ENCODE results near the gene SHH. TPM values are rescaled to one million over a fixed set of nuclear protein-coding genes. Genes with fewer than 3 reads are reported as not detected.

The SHH gene
- total and polyA plus RNA-seq, 2 donors (not counting 3 experiments of a cell fraction or from before 2014, with no cell fraction given) = not detected

- H3K27ac ChIP-seq (ENCODE audit: insufficient read depth, low read depth, low read length) = no peak overlapping the region
- no peaks in the 10 kb centered on the region for H3K27me3 ChIP-seq (ENCODE audit: control insufficient read depth in 2 of 2, insufficient read depth in 2 of 2, low read length in 2 of 2)
- no peaks in the 10 kb centered on the region for H3K9me3 ChIP-seq (replicated peaks; ENCODE audit: control insufficient read depth, insufficient read depth, low read length)
- BruUV-seq (replicated peaks) = no TSS peak
- ChIA-PET POLR2A (no interaction called here), CTCF (interaction anchor here (1.6 to 9.8 kb wide), 4 partner anchors 10 to 386 kb away, joined by 4 to 323 read pairs (median 9); no protein-coding TSS in a partner anchor)
- H3K9me1 ChIP-seq (replicated peaks; ENCODE audit: control insufficient read depth, extremely low read depth, insufficient read depth, low read length) = no peaks in the 10 kb centered on the region
- peaks cover 2% of the 10 kb centered on the region for H4K20me1 ChIP-seq (replicated peaks; ENCODE audit: control insufficient read depth, extremely low read depth, insufficient read depth, low read length)
- dilution Hi-C loops (cut with MboI; ENCODE audit: extremely low pct_ligation_motif_present, low sequenced_read_pairs) = no loop called here
- no peak overlapping the region for H3K9ac ChIP-seq (replicated peaks; ENCODE audit: extremely low read depth, insufficient read depth, low read length)
- H3K4me2 ChIP-seq (ENCODE audit: insufficient read depth, low read length) = no peak overlapping the region
- FAIRE-seq (no peak), DNase-seq (ENCODE audit: low read depth, low spot score) (no peak)
- no peak overlapping the region for H2AFZ ChIP-seq (ENCODE audit: low read depth, low read length)
- TF ChIP-seq POLR2A (IDR thresholded peaks at IDR 0.05; ENCODE audit: low read depth, low read length) = no peak
- TF ChIP-seq MAX (IDR thresholded peaks at IDR 0.05; ENCODE audit: insufficient read depth, insufficient read length) = no peak
- peaks cover 8 to 21% of the 10 kb centered on the region in 2 experiments for H3K36me3 ChIP-seq (ENCODE audit: control insufficient read depth in 2 of 2, extremely low read depth in 1 of 2, insufficient read depth in 2 of 2, low read length in 2 of 2)
- intact Hi-C loops (cut with micrococcal nuclease) = loop anchor here (10.0 kb wide), 2 partner anchors 312 to 472 kb away; partner anchors contain the start of genes EN2 and INSIG1
- H3K79me2 ChIP-seq (ENCODE audit: control insufficient read depth, insufficient read depth, low read length) = peaks cover 15% of the 10 kb centered on the region
- peaks cover 16% of the 10 kb centered on the region for H3K4me1 ChIP-seq (ENCODE audit: control insufficient read depth, extremely low read depth, insufficient read depth, low read length)
- H3K4me3 ChIP-seq (replicated peaks in 1 of 3; ENCODE audit: insufficient read depth in 1 of 3, low read depth in 1 of 3, low read length in 3 of 3) = no peak overlapping the region
These were observed 45.9 kb downstream of the SHH start for GRCh38 chr7:155766386-155766785.

GRCh38 chr7:155765458-155765857 lies 46.8 kb downstream of the SHH start:
- no peak overlapping the region for H3K27ac ChIP-seq (ENCODE audit: insufficient read depth, low read depth, low read length)

More at GRCh38 chr7:155765458-155765857, 46.8 kb downstream of the SHH start:
- Histone ChIP-seq H3K79me2 (ENCODE audit: control insufficient read depth, insufficient read depth, low read length) (peaks cover 23% of the 10 kb centered on the region), H2AFZ (ENCODE audit: low read depth, low read length) (no peak overlapping the region), H3K27me3 (ENCODE audit: control insufficient read depth in 2 of 2, insufficient read depth in 2 of 2, low read length in 2 of 2) (no peaks in the 10 kb centered on the region), H3K9me3 (replicated peaks; ENCODE audit: control insufficient read depth, insufficient read depth, low read length) (no peaks in the 10 kb centered on the region), H4K20me1 (replicated peaks; ENCODE audit: control insufficient read depth, extremely low read depth, insufficient read depth, low read length) (peaks cover 2% of the 10 kb centered on the region), H3K36me3 (ENCODE audit: control insufficient read depth in 2 of 2, extremely low read depth in 1 of 2, insufficient read depth in 2 of 2, low read length in 2 of 2) (peaks cover 8 to 21% of the 10 kb centered on the region in 2 experiments), H3K4me3 (replicated peaks in 1 of 3; ENCODE audit: insufficient read depth in 1 of 3, low read depth in 1 of 3, low read length in 3 of 3) (no peak overlapping the region), H3K9ac (replicated peaks; ENCODE audit: extremely low read depth, insufficient read depth, low read length) (no peak overlapping the region), H3K9me1 (replicated peaks; ENCODE audit: control insufficient read depth, extremely low read depth, insufficient read depth, low read length) (no peaks in the 10 kb centered on the region), H3K4me2 (ENCODE audit: insufficient read depth, low read length) (no peak overlapping the region), H3K4me1 (ENCODE audit: control insufficient read depth, extremely low read depth, insufficient read depth, low read length) (peaks cover 16% of the 10 kb centered on the region)
- ChIA-PET POLR2A (no interaction called here), CTCF (interaction anchor here (9.8 kb wide), 1 partner anchor 167 kb away, joined by 323 read pairs; no protein-coding TSS in a partner anchor)
- no TSS peak for BruUV-seq (replicated peaks)
- TF ChIP-seq CTCF (IDR thresholded peaks at IDR 0.05; ENCODE audit: extremely low read depth in 1 of 2, insufficient read depth in 1 of 2, low read depth in 1 of 2, low read length in 2 of 2) = no peak
- no peak for TF ChIP-seq POLR2A (IDR thresholded peaks at IDR 0.05; ENCODE audit: low read depth, low read length)
- dilution Hi-C loops (cut with MboI; ENCODE audit: extremely low pct_ligation_motif_present, low sequenced_read_pairs) = no loop called here
- DNase-seq (ENCODE audit: low read depth, low spot score) (no peak), FAIRE-seq (no peak)
- intact Hi-C loops (cut with micrococcal nuclease) = loop anchor here (10.0 kb wide), 2 partner anchors 311 to 471 kb away; partner anchors contain the start of genes EN2 and INSIG1
